NCI-H774 (cell line): Measurements from ENCODE around the gene ATR.

Experiments
- DNase-seq: peaks from one replicate; lab custom pipeline; 2025; lab: John Stamatoyannopoulos, UW

The ATR gene

GRCh38 chr3:142509079-142509478, 69.5 kb downstream of the ATR start:
- DNase-seq, result no peak

- DNase-seq, result no peak
These were observed 71.3 kb downstream of the ATR start for GRCh38 chr3:142507241-142507640.

GRCh38 chr3:142502187-142502985, 76.1 kb downstream of the ATR start:
- no peak for DNase-seq

- DNase-seq, result no peak
These were observed 77.3 kb downstream of the ATR start for GRCh38 chr3:142501004-142501926.

GRCh38 chr3:142500211-142500610, 78.3 kb downstream of the ATR start:
- DNase-seq, result no peak

- DNase-seq, result no peak
These were observed 79.9 kb downstream of the ATR start for GRCh38 chr3:142498397-142499180.

GRCh38 chr3:142497729-142498128, 80.8 kb downstream of the ATR start:
- no peak for DNase-seq

GRCh38 chr3:142495103-142495502, 83.4 kb downstream of the ATR start:
- no peak for DNase-seq

GRCh38 chr3:142492184-142492583, 86.3 kb downstream of the ATR start:
- no peak for DNase-seq

- DNase-seq, result peak; percentile 47
These were observed 88.8 kb downstream of the ATR start for GRCh38 chr3:142489572-142490323.

- DNase-seq, result no peak
These were observed 93.6 kb downstream of the ATR start for GRCh38 chr3:142484912-142485435.

GRCh38 chr3:142481196-142481595, 97.3 kb downstream of the ATR start:
- no peak for DNase-seq

- no peak for DNase-seq
These were observed 107.7 kb downstream of the ATR start for GRCh38 chr3:142470826-142471225.

GRCh38 chr3:142468456-142468855, 110.1 kb downstream of the ATR start:
- DNase-seq, result no peak

GRCh38 chr3:142467768-142468167, 110.8 kb downstream of the ATR start:
- DNase-seq, result no peak

GRCh38 chr3:142460689-142461088, 117.8 kb downstream of the ATR start:
- DNase-seq, result no peak

- DNase-seq, result no peak
These were observed 118.6 kb downstream of the ATR start for GRCh38 chr3:142459929-142460328.

GRCh38 chr3:142459096-142459495, 119.4 kb downstream of the ATR start:
- no peak for DNase-seq

- DNase-seq, result no peak
These were observed 127.7 kb downstream of the ATR start for GRCh38 chr3:142450881-142451280.

GRCh38 chr3:142450189-142450588, 128.3 kb downstream of the ATR start:
- no peak for DNase-seq
